ENCODE results near the gene FRMD7.

Gene FRMD7

DNA sequence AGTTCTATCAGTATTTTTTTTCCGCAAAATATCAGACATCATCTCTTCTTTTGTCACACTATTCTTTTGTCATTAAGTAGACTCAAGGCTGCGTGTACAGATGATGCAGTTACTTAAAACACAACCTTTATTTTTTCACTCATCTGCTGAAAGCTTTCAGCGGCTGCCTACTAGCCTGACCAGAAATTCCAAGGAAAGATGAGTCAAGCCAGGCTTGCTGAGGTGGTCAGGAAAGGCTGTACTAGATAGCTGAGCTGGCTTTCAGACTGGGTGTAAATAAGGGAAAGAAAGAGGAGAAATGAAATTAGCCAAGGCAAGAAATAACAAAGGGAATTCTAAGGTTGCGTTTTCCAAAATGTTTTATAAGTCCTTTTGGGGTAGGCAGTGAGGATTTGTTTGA lies 86.8 kb downstream of the FRMD7 start:
- Histone ChIP-seq H3K4me2 (ENCODE audit: low read depth, low read length, poor library complexity, severe bottlenecking) (no peak overlapping the region), H3K9ac (ENCODE audit: low read depth, low read length, poor library complexity, severe bottlenecking) (no peak overlapping the region), H3K79me2 (ENCODE audit: insufficient read depth, low read length) (peaks cover 97% of the 10 kb centered on the region), H3K4me3 (ENCODE audit: low read length, poor library complexity, severe bottlenecking) (no peak overlapping the region), H3K4me1 (ENCODE audit: insufficient read depth, low read length, poor library complexity, severe bottlenecking) (no peaks in the 10 kb centered on the region), H3K9me2 (replicated peaks; ENCODE audit: low read depth, low read length) (no peaks in the 10 kb centered on the region), H4K20me1 (ENCODE audit: insufficient read depth, low read length, poor library complexity, severe bottlenecking) (peaks cover 81% of the 10 kb centered on the region), H3K36me3 (ENCODE audit: insufficient read depth, low read length) (no peaks in the 10 kb centered on the region), H3F3A (ENCODE audit: low read depth) (no peaks in the 10 kb centered on the region), H2AFZ (ENCODE audit: low read length) (no peak overlapping the region), H3K9me3 (ENCODE audit: insufficient read depth, low read depth, low read length) (no peaks in the 10 kb centered on the region), H3K27me3 (ENCODE audit: insufficient read depth, low read length, poor library complexity, severe bottlenecking) (no peaks in the 10 kb centered on the region)
- TF ChIP-seq, protein P1, sequence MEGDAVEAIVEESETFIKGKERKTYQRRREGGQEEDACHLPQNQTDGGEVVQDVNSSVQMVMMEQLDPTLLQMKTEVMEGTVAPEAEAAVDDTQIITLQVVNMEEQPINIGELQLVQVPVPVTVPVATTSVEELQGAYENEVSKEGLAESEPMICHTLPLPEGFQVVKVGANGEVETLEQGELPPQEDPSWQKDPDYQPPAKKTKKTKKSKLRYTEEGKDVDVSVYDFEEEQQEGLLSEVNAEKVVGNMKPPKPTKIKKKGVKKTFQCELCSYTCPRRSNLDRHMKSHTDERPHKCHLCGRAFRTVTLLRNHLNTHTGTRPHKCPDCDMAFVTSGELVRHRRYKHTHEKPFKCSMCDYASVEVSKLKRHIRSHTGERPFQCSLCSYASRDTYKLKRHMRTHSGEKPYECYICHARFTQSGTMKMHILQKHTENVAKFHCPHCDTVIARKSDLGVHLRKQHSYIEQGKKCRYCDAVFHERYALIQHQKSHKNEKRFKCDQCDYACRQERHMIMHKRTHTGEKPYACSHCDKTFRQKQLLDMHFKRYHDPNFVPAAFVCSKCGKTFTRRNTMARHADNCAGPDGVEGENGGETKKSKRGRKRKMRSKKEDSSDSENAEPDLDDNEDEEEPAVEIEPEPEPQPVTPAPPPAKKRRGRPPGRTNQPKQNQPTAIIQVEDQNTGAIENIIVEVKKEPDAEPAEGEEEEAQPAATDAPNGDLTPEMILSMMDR (conservative IDR thresholded peaks at IDR 0.05; ENCODE audit: low read length), result no peak
- TF ChIP-seq EZH2phosphoT487 (IDR thresholded peaks at IDR 0.05; ENCODE audit: borderline replicate concordance), result no peak

DNA sequence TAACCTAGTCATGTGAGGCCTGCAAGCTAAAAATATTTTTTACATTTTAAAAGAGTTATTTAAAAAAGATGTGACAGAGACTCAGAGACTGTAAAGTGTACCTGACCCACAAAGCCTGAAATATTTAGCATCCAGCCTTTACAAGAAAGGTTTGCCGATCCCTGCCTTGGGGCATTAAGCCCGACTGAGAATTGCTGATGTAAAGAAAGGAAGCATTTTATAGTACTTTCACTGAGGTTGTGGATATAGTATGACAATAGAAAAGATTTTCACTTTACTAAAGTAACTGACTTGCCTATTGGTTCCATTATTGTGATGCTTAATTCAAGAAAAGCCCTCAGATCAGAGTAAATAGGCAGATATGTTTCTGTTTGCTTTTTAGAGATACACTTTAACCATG lies 87.8 kb downstream of the FRMD7 start:
- Histone ChIP-seq H3K27me3 (ENCODE audit: insufficient read depth, low read length, poor library complexity, severe bottlenecking) (no peaks in the 10 kb centered on the region), H3K4me3 (ENCODE audit: low read length, poor library complexity, severe bottlenecking) (no peak overlapping the region), H3K9ac (ENCODE audit: low read depth, low read length, poor library complexity, severe bottlenecking) (no peak overlapping the region), H3K36me3 (ENCODE audit: insufficient read depth, low read length) (no peaks in the 10 kb centered on the region), H3F3A (ENCODE audit: low read depth) (no peaks in the 10 kb centered on the region), H3K4me2 (ENCODE audit: low read depth, low read length, poor library complexity, severe bottlenecking) (no peak overlapping the region), H3K79me2 (ENCODE audit: insufficient read depth, low read length) (peaks cover 96% of the 10 kb centered on the region), H3K9me2 (replicated peaks; ENCODE audit: low read depth, low read length) (no peaks in the 10 kb centered on the region), H2AFZ (ENCODE audit: low read length) (no peak overlapping the region), H4K20me1 (ENCODE audit: insufficient read depth, low read length, poor library complexity, severe bottlenecking) (peaks cover 86% of the 10 kb centered on the region), H3K4me1 (ENCODE audit: insufficient read depth, low read length, poor library complexity, severe bottlenecking) (no peaks in the 10 kb centered on the region), H3K9me3 (ENCODE audit: insufficient read depth, low read depth, low read length) (no peaks in the 10 kb centered on the region)
- no peak for TF ChIP-seq EZH2phosphoT487 (IDR thresholded peaks at IDR 0.05; ENCODE audit: borderline replicate concordance)
- TF ChIP-seq, protein P1 (conservative IDR thresholded peaks at IDR 0.05; ENCODE audit: low read length), result no peak

DNA sequence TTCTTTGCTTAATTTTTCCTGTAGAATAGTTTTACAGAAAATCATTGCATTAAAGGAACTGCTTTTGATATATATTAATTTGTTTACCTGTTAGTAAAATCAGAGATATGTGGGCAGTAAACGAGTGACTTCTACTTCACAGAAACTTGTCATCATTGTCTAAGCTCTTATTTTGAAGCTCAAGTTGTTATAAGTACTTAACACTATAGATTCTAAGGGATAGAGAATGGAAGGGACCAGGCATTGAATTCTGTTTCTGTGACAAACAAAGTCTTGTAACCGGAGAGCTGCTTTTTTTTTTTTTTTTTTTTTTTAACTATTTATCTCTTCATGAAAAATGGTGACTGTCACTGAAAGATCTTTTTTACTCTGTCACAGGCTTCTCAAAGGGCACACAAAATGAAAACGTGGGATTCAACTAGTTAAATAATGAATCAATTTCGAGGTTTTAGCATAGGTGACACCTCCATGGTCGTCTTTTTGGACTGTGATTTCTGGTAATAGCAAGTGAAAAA lies 90.3 kb downstream of the FRMD7 start:
- no peaks in the 10 kb centered on the region for H3K36me3 ChIP-seq (ENCODE audit: insufficient read depth, low read length)
- H2AFZ ChIP-seq (ENCODE audit: low read length), result no peak overlapping the region
- H3K79me2 ChIP-seq (ENCODE audit: insufficient read depth, low read length), result peaks cover 97% of the 10 kb centered on the region
- peak overlapping the region; percentile 24 for H3K4me2 ChIP-seq (ENCODE audit: low read depth, low read length, poor library complexity, severe bottlenecking)
- TF ChIP-seq, protein P1 (conservative IDR thresholded peaks at IDR 0.05; ENCODE audit: low read length), result no peak
- TF ChIP-seq EZH2phosphoT487 (IDR thresholded peaks at IDR 0.05; ENCODE audit: borderline replicate concordance), result no peak
- no peak overlapping the region for H3K4me3 ChIP-seq (ENCODE audit: low read length, poor library complexity, severe bottlenecking)
- no peaks in the 10 kb centered on the region for H3K9me2 ChIP-seq (replicated peaks; ENCODE audit: low read depth, low read length)
- H3F3A ChIP-seq (ENCODE audit: low read depth), result no peaks in the 10 kb centered on the region
- peaks cover 82% of the 10 kb centered on the region for H4K20me1 ChIP-seq (ENCODE audit: insufficient read depth, low read length, poor library complexity, severe bottlenecking)
- H3K9me3 ChIP-seq (ENCODE audit: insufficient read depth, low read depth, low read length), result no peaks in the 10 kb centered on the region
- H3K4me1 ChIP-seq (ENCODE audit: insufficient read depth, low read length, poor library complexity, severe bottlenecking), result peaks cover 9% of the 10 kb centered on the region
- H3K9ac ChIP-seq (ENCODE audit: low read depth, low read length, poor library complexity, severe bottlenecking), result no peak overlapping the region
- H3K27me3 ChIP-seq (ENCODE audit: insufficient read depth, low read length, poor library complexity, severe bottlenecking), result no peaks in the 10 kb centered on the region
